Stimulated activated CD8-positive, alpha-beta memory T cell treated with anti-CD3 and anti-CD28 coated beads, Interleukin-7, amount 100 ng/mL, for 4 hours (primary cell): ENCODE measurements around the gene NPFFR2.
"Not testable (repeated sequence)": the region's sequence is repeated elsewhere in the genome, so short reads cannot be mapped to it uniquely, and the experiment has no call there.

Experiments used
- DNase-seq, 2 donors: peaks; one replicate each; pipeline ENCODE4 v3.0.0-alpha.2; 2020; ENCODE audit warnings: low read depth in 2 of 2

NPFFR2 gene

GRCh38 chr4:72031868-72032608, at the start of gene NPFFR2:
Gene NPFFR2 (plus strand): TSS chr4:72032000. CDS start chr4:72128592, 96,592 bp downstream.
- no peak for DNase-seq

GRCh38 chr4:71992571-71993312, 39.1 kb upstream of the NPFFR2 start:
- no peak for DNase-seq

GRCh38 chr4:71994559-71994958, 37.2 kb upstream of the NPFFR2 start:
- DNase-seq = no peak

- no peak for DNase-seq
Measured at GRCh38 chr4:71995297-71995696, 36.5 kb upstream of the NPFFR2 start.

- no peak for DNase-seq
Measured at GRCh38 chr4:72006586-72006985, 25.2 kb upstream of the NPFFR2 start.

DNA sequence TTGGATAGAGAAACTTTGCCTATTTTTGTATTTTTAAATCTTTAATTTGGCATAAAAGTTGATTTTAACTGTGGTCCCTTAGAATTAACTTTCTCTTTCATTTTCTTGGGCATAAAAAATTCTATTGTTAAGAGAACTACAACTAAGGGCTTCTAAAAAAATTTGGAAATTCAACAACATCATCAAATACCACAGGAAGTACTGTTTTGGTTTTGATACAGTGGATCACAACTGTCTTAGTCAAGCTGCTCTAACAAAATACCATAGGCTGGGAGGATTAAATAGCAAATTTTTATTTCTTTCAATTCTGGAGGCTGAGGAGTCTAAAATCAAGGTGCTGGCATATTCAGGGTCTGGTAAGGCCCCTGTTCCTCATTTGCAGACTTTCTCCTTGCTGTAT, 19.9 kb upstream of the NPFFR2 start:
- DNase-seq = no peak

- DNase-seq = no peak
Measured at GRCh38 chr4:72016011-72016410, 15.8 kb upstream of the NPFFR2 start.

- no peak for DNase-seq
Measured at GRCh38 chr4:72019688-72020087, 12.1 kb upstream of the NPFFR2 start.

DNA sequence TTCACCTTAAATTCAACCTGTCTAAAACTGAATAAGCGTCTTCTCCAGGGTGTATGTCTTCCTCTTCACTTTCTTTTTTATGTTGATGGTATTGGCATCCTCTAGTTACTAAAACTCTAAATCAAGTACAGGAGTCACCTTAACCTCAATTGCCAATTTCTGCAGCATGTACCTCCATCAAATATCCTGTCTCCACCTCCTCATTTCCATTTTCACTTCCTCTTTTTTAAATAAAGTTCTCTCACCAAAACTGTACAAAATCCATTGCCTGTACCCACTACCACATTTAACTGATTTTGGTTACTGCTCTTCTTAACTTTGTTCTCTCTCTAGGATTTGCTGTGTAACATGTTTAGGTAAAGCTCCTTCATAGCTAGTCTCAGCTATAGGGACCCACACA, 9.2 kb upstream of the NPFFR2 start:
- DNase-seq = no peak

DNA sequence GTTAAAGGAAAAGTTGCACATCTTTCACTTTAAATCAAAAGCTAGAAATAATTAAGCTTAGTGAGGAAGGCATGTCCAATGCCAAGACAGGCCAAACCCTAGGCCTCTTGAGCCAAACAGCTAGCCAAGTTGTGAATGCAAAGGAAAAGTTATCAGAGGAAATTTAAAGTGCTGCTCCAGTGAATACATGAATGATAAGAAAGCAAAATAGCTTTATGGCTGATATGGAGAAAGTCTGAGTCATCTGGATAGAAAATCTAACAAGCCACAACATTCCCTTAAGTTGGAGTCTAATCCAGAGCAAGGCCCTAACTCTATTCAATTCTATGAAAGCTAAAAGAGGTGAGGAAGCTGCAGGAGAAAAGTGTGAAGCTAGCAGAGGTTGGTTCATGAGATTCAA, 23.8 kb downstream of the NPFFR2 start:
- DNase-seq = no peak

DNA sequence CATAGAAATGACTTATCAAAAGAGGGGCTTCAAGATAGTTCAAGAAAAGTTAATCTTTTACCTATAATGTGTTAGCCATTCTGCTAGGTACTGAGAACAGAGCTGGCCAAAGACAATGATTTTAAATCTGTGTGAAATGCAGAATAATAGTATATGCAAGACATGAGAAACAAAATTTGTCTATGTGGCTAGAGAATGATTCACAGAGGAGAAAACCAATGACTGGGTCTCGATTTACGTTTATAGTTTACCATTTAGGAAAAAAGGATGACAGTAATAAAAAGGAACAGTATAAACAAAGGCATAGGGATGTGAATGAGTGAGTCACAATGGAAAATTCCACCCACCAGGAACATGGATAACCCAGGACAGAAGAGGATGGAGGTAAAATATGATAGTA, 31.9 kb downstream of the NPFFR2 start:
- no peak for DNase-seq

- DNase-seq = no peak
Measured at GRCh38 chr4:72067051-72067450, 35.3 kb downstream of the NPFFR2 start.

GRCh38 chr4:72073816-72074215, 42.0 kb downstream of the NPFFR2 start:
- DNase-seq = no peak

GRCh38 chr4:72076562-72076961, 44.8 kb downstream of the NPFFR2 start:
- DNase-seq = no peak

DNA sequence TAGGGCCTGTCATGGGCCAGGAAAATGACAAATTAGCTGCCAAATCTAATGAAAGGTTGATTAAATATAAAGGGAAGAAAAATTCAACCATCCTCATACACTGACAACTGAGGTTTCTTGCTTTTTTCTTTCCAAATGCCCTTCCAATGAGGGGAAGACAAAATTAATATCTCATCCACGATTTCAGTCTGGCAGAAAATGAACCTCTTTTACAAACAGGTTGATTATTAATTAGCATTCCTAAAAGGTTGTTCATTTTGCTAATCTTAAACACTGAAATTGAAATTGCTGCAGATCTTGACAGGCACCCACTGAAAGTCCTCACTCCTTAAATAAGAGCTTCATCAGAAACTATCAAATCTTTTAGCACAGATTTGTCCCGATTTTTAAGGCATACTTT, 45.5 kb downstream of the NPFFR2 start:
- no peak for DNase-seq

- no peak for DNase-seq
Measured at GRCh38 chr4:72084587-72085011, 52.8 kb downstream of the NPFFR2 start.

DNA sequence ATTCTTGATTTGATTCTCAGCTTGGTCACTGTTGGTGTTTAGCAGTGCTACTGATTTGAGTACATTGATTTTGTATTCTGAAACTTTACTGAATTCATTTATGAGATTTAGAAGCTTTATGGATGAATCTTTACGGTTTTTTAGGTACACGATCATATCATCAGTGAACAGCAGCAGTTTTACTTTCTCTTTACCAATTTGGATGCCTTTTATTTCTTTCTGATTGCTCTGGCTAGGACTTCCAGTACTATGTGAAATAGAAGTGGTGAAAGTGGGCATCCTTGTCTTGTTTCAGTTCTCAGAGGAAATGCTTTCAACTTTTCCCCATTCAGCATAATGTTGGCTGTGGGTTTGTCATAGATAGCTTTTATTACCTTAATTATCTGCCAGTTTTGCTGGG, 58.8 kb downstream of the NPFFR2 start:
- DNase-seq = not testable (repeated sequence)

GRCh38 chr4:72094059-72094797, 62.4 kb downstream of the NPFFR2 start:
- no peak for DNase-seq

GRCh38 chr4:72107456-72107855, 75.7 kb downstream of the NPFFR2 start:
- DNase-seq = no peak

- no peak for DNase-seq
Measured at GRCh38 chr4:72109364-72109763, 77.6 kb downstream of the NPFFR2 start.

- DNase-seq = no peak
Measured at GRCh38 chr4:72109959-72110497, 78.2 kb downstream of the NPFFR2 start.

GRCh38 chr4:72110886-72111285, 79.1 kb downstream of the NPFFR2 start:
- no peak for DNase-seq
